ENCODE measurements around the gene DPH6.
"Not testable (repeated sequence)": the region's sequence is repeated elsewhere in the genome, so short reads cannot be mapped to it uniquely, and the experiment has no call there.

DPH6 gene

GRCh38 chr15:35485411-35485810 lies 60.6 kb downstream of the DPH6 start:
- DNase-seq (ENCODE audit: low spot score), result no peak

- no peak for DNase-seq (ENCODE audit: low spot score)
Measured at GRCh38 chr15:35484231-35484945, 61.6 kb downstream of the DPH6 start.

- peak; percentile 2 for DNase-seq (ENCODE audit: low spot score)
Measured at GRCh38 chr15:35481992-35482391, 64.0 kb downstream of the DPH6 start.

GRCh38 chr15:35481064-35481463 lies 64.9 kb downstream of the DPH6 start:
- DNase-seq (ENCODE audit: low spot score), result no peak

GRCh38 chr15:35479423-35479822 lies 66.5 kb downstream of the DPH6 start:
- DNase-seq (ENCODE audit: low spot score), result no peak

- DNase-seq (ENCODE audit: low spot score), result no peak
Measured at GRCh38 chr15:35477312-35478262, 68.4 kb downstream of the DPH6 start.

GRCh38 chr15:35471024-35471423 lies 74.9 kb downstream of the DPH6 start:
- no peak for DNase-seq (ENCODE audit: low spot score)

GRCh38 chr15:35470441-35470840 lies 75.5 kb downstream of the DPH6 start:
- DNase-seq (ENCODE audit: low spot score), result no peak

GRCh38 chr15:35466476-35466875 lies 79.5 kb downstream of the DPH6 start:
- DNase-seq (ENCODE audit: low spot score), result no peak

GRCh38 chr15:35465783-35466182 lies 80.2 kb downstream of the DPH6 start:
- DNase-seq (ENCODE audit: low spot score), result no peak

- DNase-seq (ENCODE audit: low spot score), result no peak
Measured at GRCh38 chr15:35460616-35461015, 85.3 kb downstream of the DPH6 start.

- DNase-seq (ENCODE audit: low spot score), result no peak
Measured at GRCh38 chr15:35458176-35458856, 87.6 kb downstream of the DPH6 start.

GRCh38 chr15:35455201-35455600 lies 90.8 kb downstream of the DPH6 start:
- no peak for DNase-seq (ENCODE audit: low spot score)

GRCh38 chr15:35450492-35450891 lies 95.5 kb downstream of the DPH6 start:
- DNase-seq (ENCODE audit: low spot score), result no peak

- DNase-seq (ENCODE audit: low spot score), result no peak
Measured at GRCh38 chr15:35448294-35448693, 97.7 kb downstream of the DPH6 start.

- DNase-seq (ENCODE audit: low spot score), result no peak
Measured at GRCh38 chr15:35445891-35446290, 100.1 kb downstream of the DPH6 start.

GRCh38 chr15:35444557-35445204 lies 101.3 kb downstream of the DPH6 start:
- peak; percentile 27 for DNase-seq (ENCODE audit: low spot score)

- no peak for DNase-seq (ENCODE audit: low spot score)
Measured at GRCh38 chr15:35443376-35443775, 102.6 kb downstream of the DPH6 start.

GRCh38 chr15:35442742-35443141 lies 103.2 kb downstream of the DPH6 start:
- no peak for DNase-seq (ENCODE audit: low spot score)

GRCh38 chr15:35441279-35441678 lies 104.7 kb downstream of the DPH6 start:
- DNase-seq (ENCODE audit: low spot score), result not testable (repeated sequence)

- DNase-seq (ENCODE audit: low spot score), result no peak
Measured at GRCh38 chr15:35440265-35440664, 105.7 kb downstream of the DPH6 start.

GRCh38 chr15:35439291-35439690 lies 106.7 kb downstream of the DPH6 start:
- no peak for DNase-seq (ENCODE audit: low spot score)

Data from CD4-positive, alpha-beta T cell treated with Interleukin-15 for 4 hours (primary cell).